CD14-positive monocyte (primary cell): ENCODE results near the gene YTHDC2. TPM values are rescaled to one million over a fixed set of nuclear protein-coding genes. Genes with fewer than 3 reads are reported as not detected.

ENCODE experiments used
- DNase-seq, 3 donors: peaks; one replicate each; pipeline ENCODE4 v3.0.0-alpha.2; 2011 to 2022
- H2AFZ ChIP-seq: 2 replicates; pipeline ENCODE4 v1.6.0; 2012; ENCODE audit warnings: mild to moderate bottlenecking, low read depth, low read length, inconsistent platforms; ENCODE audit not compliant: insufficient read depth, poor library complexity, severe bottlenecking
- H3K27ac ChIP-seq, 2 donors: 1 replicate in 1 of 2; 2 replicates in 1 of 2; pipeline ENCODE4 v1.5.1; 2012 to 2013; ENCODE audit warnings: low read length in 2 of 2, control low read depth in 1 of 2, inconsistent platforms in 1 of 2, low read depth in 1 of 2, mild to moderate bottlenecking in 1 of 2
- H3K27me3 ChIP-seq, 2 donors: one replicate each; pipeline versions ENCODE4 v1.6.0 to v1.6.1; 2011 to 2013; ENCODE audit warnings: low read length in 2 of 2; ENCODE audit not compliant: control insufficient read depth in 2 of 2, insufficient read depth in 2 of 2
- H3K36me3 ChIP-seq, 2 donors: replicated peaks in 1 of 2; 1 replicate in 1 of 2; 2 replicates in 1 of 2; pipeline versions ENCODE4 v1.5.1 to v1.6.1; 2012 to 2013; ENCODE audit warnings: low read length in 2 of 2, control low read depth in 1 of 2, inconsistent platforms in 1 of 2, mild to moderate bottlenecking in 1 of 2; ENCODE audit not compliant: insufficient read depth in 2 of 2, control insufficient read depth in 1 of 2
- H3K4me1 ChIP-seq, 2 donors: 1 replicate in 1 of 2; 2 replicates in 1 of 2; pipeline versions ENCODE4 v1.5.1 to v1.6.1; 2012 to 2013; ENCODE audit warnings: low read length in 2 of 2, control low read depth in 1 of 2, inconsistent platforms in 1 of 2, mild to moderate bottlenecking in 1 of 2, moderate library complexity in 1 of 2; ENCODE audit not compliant: insufficient read depth in 2 of 2, control insufficient read depth in 1 of 2
- H3K4me2 ChIP-seq: replicated peaks from 2 replicates; pipeline ENCODE3; 2012; ENCODE audit warnings: low read length, moderate library complexity, mild to moderate bottlenecking; ENCODE audit not compliant: poor library complexity, severe bottlenecking; ENCODE audit errors: extremely low read depth
- H3K4me3 ChIP-seq, 3 experiments: fragments of 200-600 bp in 1 of 3; sonication (generic) in 1 of 3; replicated peaks in 1 of 3; 1 replicate in 2 of 3; 2 replicates in 1 of 3; pipeline ENCODE4 v1.5.1; 2011 to 2013; ENCODE audit warnings: low read length in 3 of 3, mild to moderate bottlenecking in 3 of 3, control low read depth in 2 of 3, low read depth in 2 of 3, inconsistent platforms in 1 of 3, moderate library complexity in 1 of 3
- H3K79me2 ChIP-seq: 2 replicates; pipeline ENCODE4 v1.6.0; 2012; ENCODE audit warnings: mild to moderate bottlenecking, control low read depth, inconsistent platforms, low read length, moderate library complexity; ENCODE audit not compliant: insufficient read depth
- H3K9ac ChIP-seq: 2 replicates; pipeline ENCODE4 v1.6.0; 2017; ENCODE audit warnings: low read length, mild to moderate bottlenecking; ENCODE audit not compliant: insufficient read depth, poor library complexity, severe bottlenecking
- H3K9me3 ChIP-seq, 2 donors: replicated peaks in 1 of 2; 1 replicate in 1 of 2; 2 replicates in 1 of 2; pipeline versions ENCODE4 v1.5.1 to v1.6.1; 2012 to 2013; ENCODE audit warnings: low read length in 2 of 2, control low read depth in 1 of 2; ENCODE audit not compliant: control insufficient read depth in 1 of 2, insufficient read depth in 1 of 2
- H4K20me1 ChIP-seq: 2 replicates; pipeline ENCODE4 v1.6.0; 2012; ENCODE audit warnings: mild to moderate bottlenecking, low read length, control low read depth, moderate library complexity; ENCODE audit not compliant: insufficient read depth
- H3K27ac Mint-ChIP-seq, 7 donors: one replicate each; pipeline ENCODE4 v1.8.0; 2020; ENCODE audit warnings: mild to moderate bottlenecking in 7 of 7, mixed read lengths in 7 of 7, moderate library complexity in 6 of 7, inconsistent platforms in 2 of 7
- H3K27me3 Mint-ChIP-seq, 3 donors: one replicate each; pipeline ENCODE4 v1.8.0; 2021 to 2022; ENCODE audit warnings: low read depth in 3 of 3, mild to moderate bottlenecking in 3 of 3, mixed read lengths in 3 of 3, moderate library complexity in 3 of 3, inconsistent platforms in 1 of 3
- H3K36me3 Mint-ChIP-seq, 2 donors: one replicate each; pipeline ENCODE4 v1.8.0; 2020; ENCODE audit warnings: mixed read lengths in 2 of 2, inconsistent platforms in 1 of 2, mild to moderate bottlenecking in 1 of 2
- H3K4me1 Mint-ChIP-seq: one replicate; pipeline ENCODE4 v1.8.0; 2020; ENCODE audit warnings: mild to moderate bottlenecking, mixed read lengths
- H3K4me3 Mint-ChIP-seq, 2 donors: one replicate each; pipeline ENCODE4 v1.8.0; 2020; ENCODE audit warnings: mild to moderate bottlenecking in 2 of 2, mixed read lengths in 2 of 2, moderate library complexity in 1 of 2
- H3K9me3 Mint-ChIP-seq, 7 donors: one replicate each; pipeline ENCODE4 v1.8.0; 2020 to 2022; ENCODE audit warnings: mixed read lengths in 7 of 7, mild to moderate bottlenecking in 6 of 7, moderate library complexity in 6 of 7, inconsistent platforms in 2 of 7
- WGBS: methylation state at CpG from one replicate; pipeline ENCODE4 v1.1.5; 2013; ENCODE audit warnings: missing lambda C conversion rate; ENCODE audit not compliant: insufficient coverage; 5-methylcytosine and 5-hydroxymethylcytosine counted together
- intact Hi-C, 2 donors: fragments of 100-400 bp; cut with micrococcal nuclease; formaldehyde crosslinking; loops; one replicate each; pipeline versions ENCODE4 v1.15.0 to v1.15.1; 2023
- polyA plus RNA-seq, 3 donors: library from polyadenylated mRNA; depleted of rRNA in 1 of 3; unstranded in 2 of 3; stranded (reverse) in 1 of 3; fragments of 300-500 nt in 2 of 3; fragments of >200 nt in 1 of 3; fragmentation: Illumina TruSeq in 2 of 3; gene quantifications; 1 replicate in 2 of 3; 2 replicates in 1 of 3; pipeline ENCODE4 v1.2.3, GENCODE V29; 2012 to 2021
- small RNA-seq: library from RNA; depleted of rRNA; stranded (forward); fragments of <200 nt; gene quantifications from one replicate; pipeline ENCODE3, GENCODE V24; 2012; ENCODE audit warnings: low read depth; ENCODE audit not compliant: insufficient read length
- TF ChIP-seq, protein P1 (sequence below): fragments of 200-600 bp; IDR thresholded peaks from one replicate; pipeline ENCODE4 v1.8.0; 2022; ENCODE audit warnings: antibody characterized with exemption, mild to moderate bottlenecking

Gene YTHDC2
- polyA plus RNA-seq, 3 donors: 5.8 to 10.3 (median 10.3) TPM

- intact Hi-C loops: no loop called here
- TF ChIP-seq, protein P1, sequence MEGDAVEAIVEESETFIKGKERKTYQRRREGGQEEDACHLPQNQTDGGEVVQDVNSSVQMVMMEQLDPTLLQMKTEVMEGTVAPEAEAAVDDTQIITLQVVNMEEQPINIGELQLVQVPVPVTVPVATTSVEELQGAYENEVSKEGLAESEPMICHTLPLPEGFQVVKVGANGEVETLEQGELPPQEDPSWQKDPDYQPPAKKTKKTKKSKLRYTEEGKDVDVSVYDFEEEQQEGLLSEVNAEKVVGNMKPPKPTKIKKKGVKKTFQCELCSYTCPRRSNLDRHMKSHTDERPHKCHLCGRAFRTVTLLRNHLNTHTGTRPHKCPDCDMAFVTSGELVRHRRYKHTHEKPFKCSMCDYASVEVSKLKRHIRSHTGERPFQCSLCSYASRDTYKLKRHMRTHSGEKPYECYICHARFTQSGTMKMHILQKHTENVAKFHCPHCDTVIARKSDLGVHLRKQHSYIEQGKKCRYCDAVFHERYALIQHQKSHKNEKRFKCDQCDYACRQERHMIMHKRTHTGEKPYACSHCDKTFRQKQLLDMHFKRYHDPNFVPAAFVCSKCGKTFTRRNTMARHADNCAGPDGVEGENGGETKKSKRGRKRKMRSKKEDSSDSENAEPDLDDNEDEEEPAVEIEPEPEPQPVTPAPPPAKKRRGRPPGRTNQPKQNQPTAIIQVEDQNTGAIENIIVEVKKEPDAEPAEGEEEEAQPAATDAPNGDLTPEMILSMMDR: no peak
- no peaks in the 10 kb centered on the region for H4K20me1 ChIP-seq
- H3K9me3 ChIP-seq: no peaks in the 10 kb centered on the region
- H3K36me3 ChIP-seq: no peaks in the 10 kb centered on the region
- H3K4me1 ChIP-seq: no peaks in the 10 kb centered on the region
- Mint-ChIP-seq H3K4me3 (no peak overlapping the region), H3K27ac (no peak overlapping the region), H3K27me3 (peaks cover 1 to 9% (median 7%) of the 10 kb centered on the region in 3 donors), H3K36me3 (no peaks in the 10 kb centered on the region), H3K9me3 (peaks cover 0 to 9% (median 0%) of the 10 kb centered on the region in 7 donors), H3K4me1 (no peaks in the 10 kb centered on the region)
- H3K27ac ChIP-seq: no peak overlapping the region
- no peaks in the 10 kb centered on the region for H3K79me2 ChIP-seq
- DNase-seq: no peak
- H3K4me3 ChIP-seq: no peak overlapping the region
- no peak overlapping the region for H2AFZ ChIP-seq
- H3K4me2 ChIP-seq: no peak overlapping the region
- H3K9ac ChIP-seq: no peak overlapping the region
- H3K27me3 ChIP-seq: no peaks in the 10 kb centered on the region
- 90% methylated on average over 2 of the region's 3 CpGs for WGBS
These were observed 121.5 kb downstream of the YTHDC2 start for GRCh38 chr5:113634957-113635356.

GRCh38 chr5:113641715-113642114, 128.2 kb downstream of the YTHDC2 start:
- no peak overlapping the region for H3K27ac Mint-ChIP-seq
- H3K9me3 ChIP-seq: no peaks in the 10 kb centered on the region
- H3K9ac ChIP-seq: no peak overlapping the region
- H3K36me3 ChIP-seq: no peaks in the 10 kb centered on the region
- H2AFZ ChIP-seq: no peak overlapping the region
- no peaks in the 10 kb centered on the region for H3K79me2 ChIP-seq
- H3K36me3 Mint-ChIP-seq: no peaks in the 10 kb centered on the region
- H3K27me3 ChIP-seq: no peaks in the 10 kb centered on the region
- H4K20me1 ChIP-seq: no peaks in the 10 kb centered on the region
- H3K27ac ChIP-seq: no peak overlapping the region
- H3K9me3 Mint-ChIP-seq: peaks cover 0 to 12% (median 0%) of the 10 kb centered on the region in 7 donors
- H3K4me1 ChIP-seq: no peaks in the 10 kb centered on the region
- no peak overlapping the region for H3K4me3 ChIP-seq
- DNase-seq: no peak
- TF ChIP-seq, protein P1: no peak
- H3K27me3 Mint-ChIP-seq: peaks cover 0 to 3% (median 3%) of the 10 kb centered on the region in 3 donors
- no peaks in the 10 kb centered on the region for H3K4me1 Mint-ChIP-seq
- no peak overlapping the region for H3K4me2 ChIP-seq
- no peak overlapping the region for H3K4me3 Mint-ChIP-seq
- intact Hi-C loops: no loop called here

Small RNA genes lying within 50 kb of the gene (small RNA-seq; reads per million reads assigned to genes)
- gene RNU4ATAC13P: not detected

Other genes with a start within 250 kb of the YTHDC2 start
- gene TSSK1B, start 78.7 kb upstream of the YTHDC2 start, polyA plus RNA-seq: not detected
- under 1 TPM in 1 of 3 donors, not detected in 2; 0.09 TPM for gene MCC, start 25.2 kb upstream of the YTHDC2 start, polyA plus RNA-seq